IMR-90 (cell line): Measurements from ENCODE around the gene CARMIL1. TPM values are rescaled to one million over a fixed set of nuclear protein-coding genes. Genes with fewer than 3 reads are reported as not detected.

Experiments used
- ATAC-seq: fragments of 200-7000 bp; cut with Tn5 transposase; 2 replicates; pipeline ENCODE4 v1.9.1; 2020; ENCODE audit warnings: low read depth, mild to moderate bottlenecking, moderate library complexity
- BruUV-seq: library from RNA; stranded (reverse); fragments of 400-500 nt; replicated peaks from 2 replicates; lab custom pipeline; 2021; lab: Mats Ljungman, UMichigan
- CTCF ChIA-PET: fragments of 300-600 bp; formaldehyde crosslinking; extraction: SDS; loops from one replicate; lab custom pipeline; 2021; ENCODE audit warnings: antibody characterized with exemption; lab: Yijun Ruan, JAX
- POLR2A ChIA-PET: fragments of 300-600 bp; sonication (Branson Sonifier 250); formaldehyde crosslinking; loops from one replicate; lab custom pipeline; 2022; ENCODE audit warnings: antibody characterized with exemption; ENCODE audit not compliant: unreplicated experiment; lab: Charles Lee
- DNase-seq: peaks from one replicate; pipeline ENCODE4 v3.0.0; 2013
- H2AFZ ChIP-seq: replicated peaks from 2 replicates; pipeline ENCODE3; 2013; ENCODE audit warnings: low read length, mild to moderate bottlenecking; ENCODE audit not compliant: poor library complexity
- H2AK5ac ChIP-seq: 2 replicates; pipeline ENCODE4 v1.6.1; 2013; ENCODE audit warnings: low read depth, low read length, inconsistent platforms
- H2AK9ac ChIP-seq: replicated peaks from 2 replicates; pipeline ENCODE3; 2013; ENCODE audit warnings: mild to moderate bottlenecking, low read depth, low read length, moderate library complexity; ENCODE audit not compliant: poor library complexity
- H2BK120ac ChIP-seq: 2 replicates; pipeline ENCODE4 v1.6.1; 2013; ENCODE audit warnings: low read depth, low read length, inconsistent platforms
- H2BK15ac ChIP-seq: 3 replicates; pipeline ENCODE4 v1.6.1; 2013; ENCODE audit warnings: low read depth, low read length, inconsistent platforms
- H2BK20ac ChIP-seq: 2 replicates; pipeline ENCODE4 v1.6.1; 2013; ENCODE audit warnings: low read depth, mild to moderate bottlenecking, inconsistent platforms, low read length, moderate library complexity
- H2BK5ac ChIP-seq: 2 replicates; pipeline ENCODE4 v1.6.1; 2013; ENCODE audit warnings: mild to moderate bottlenecking, low read depth, low read length, inconsistent platforms; ENCODE audit not compliant: poor library complexity, severe bottlenecking
- H3K14ac ChIP-seq: replicated peaks from 2 replicates; pipeline ENCODE4 v1.6.1; 2013; ENCODE audit warnings: low read depth, low read length, inconsistent platforms
- H3K18ac ChIP-seq: 2 replicates; pipeline ENCODE4 v1.6.1; 2013; ENCODE audit warnings: low read depth, low read length, control low read depth
- H3K23ac ChIP-seq: 2 replicates; pipeline ENCODE4 v1.6.1; 2013; ENCODE audit warnings: low read depth, low read length, inconsistent platforms
- H3K27ac ChIP-seq: 2 replicates; pipeline ENCODE4 v1.5.1; 2013; ENCODE audit warnings: mild to moderate bottlenecking, control low read depth, low read length; ENCODE audit not compliant: insufficient read depth
- H3K27me3 ChIP-seq: 2 replicates; pipeline ENCODE4 v1.6.1; 2013; ENCODE audit warnings: low read length; ENCODE audit not compliant: control insufficient read depth, insufficient read depth
- H3K36me3 ChIP-seq: 2 replicates; pipeline ENCODE4 v1.6.1; 2013; ENCODE audit warnings: low read length, mixed read lengths; ENCODE audit not compliant: control insufficient read depth, insufficient read depth
- H3K4ac ChIP-seq: 2 replicates; pipeline ENCODE4 v1.6.1; 2013; ENCODE audit warnings: low read depth, low read length, inconsistent platforms
- H3K4me1 ChIP-seq: 2 replicates; pipeline ENCODE4 v1.6.1; 2013; ENCODE audit warnings: low read length, mixed read lengths; ENCODE audit not compliant: control insufficient read depth, insufficient read depth
- H3K4me2 ChIP-seq: 2 replicates; pipeline ENCODE4 v1.6.1; 2013; ENCODE audit warnings: low read depth, mild to moderate bottlenecking, control low read depth, low read length, moderate library complexity
- H3K4me3 ChIP-seq: 2 replicates; pipeline ENCODE4 v1.5.1; 2013; ENCODE audit warnings: low read depth, mild to moderate bottlenecking, control low read depth, low read length, moderate library complexity; ENCODE audit not compliant: insufficient read depth
- H3K56ac ChIP-seq: 2 replicates; pipeline ENCODE4 v1.6.1; 2013; ENCODE audit warnings: low read length, inconsistent platforms; ENCODE audit not compliant: insufficient read depth; ENCODE audit errors: extremely low read depth
- H3K79me1 ChIP-seq, 2 experiments: 2 replicates each; pipeline ENCODE4 v1.6.1; 2013; ENCODE audit warnings: low read length in 2 of 2, inconsistent platforms in 1 of 2, low read depth in 1 of 2
- H3K9ac ChIP-seq: 2 replicates; pipeline ENCODE4 v1.6.1; 2013; ENCODE audit warnings: low read depth, low read length, control low read depth
- H3K9me1 ChIP-seq: 2 replicates; pipeline ENCODE4 v1.6.1; 2013; ENCODE audit warnings: low read length, inconsistent platforms; ENCODE audit not compliant: insufficient read depth
- H3K9me3 ChIP-seq: 2 replicates; pipeline ENCODE4 v1.6.1; 2013; ENCODE audit warnings: low read length; ENCODE audit not compliant: control insufficient read depth, insufficient read depth
- H4K20me1 ChIP-seq: 2 replicates; pipeline ENCODE4 v1.6.1; 2013; ENCODE audit warnings: low read length, inconsistent platforms; ENCODE audit not compliant: insufficient read depth
- H4K5ac ChIP-seq: 2 replicates; pipeline ENCODE4 v1.6.1; 2013; ENCODE audit warnings: mild to moderate bottlenecking, low read depth, low read length, control low read depth
- H4K8ac ChIP-seq, 2 experiments: 2 replicates each; pipeline ENCODE4 v1.6.1; 2013; ENCODE audit warnings: low read depth in 2 of 2, low read length in 2 of 2, control low read depth in 1 of 2, inconsistent platforms in 1 of 2
- H4K91ac ChIP-seq: 2 replicates; pipeline ENCODE4 v1.6.1; 2013; ENCODE audit warnings: low read depth, low read length, inconsistent platforms; ENCODE audit not compliant: insufficient read depth
- BHLHE40 ChIP-seq: fragments of 150-350 bp; IDR thresholded peaks from 2 replicates; pipeline ENCODE4 v1.6.1; 2016; ENCODE audit warnings: mild to moderate bottlenecking, low read depth, low read length
- CHD1 ChIP-seq: IDR thresholded peaks from 2 replicates; pipeline ENCODE4 v1.6.1; 2012; ENCODE audit warnings: low read depth, low read length, improper control_type of control experiment
- FOS ChIP-seq: fragments of 150-350 bp; IDR thresholded peaks from 2 replicates; pipeline ENCODE4 v1.6.1; 2016; ENCODE audit warnings: low read depth, low read length
- MAZ ChIP-seq: IDR thresholded peaks from 2 replicates; pipeline ENCODE4 v1.6.1; 2012; ENCODE audit warnings: low read depth, mild to moderate bottlenecking, low read length, improper control_type of control experiment, moderate library complexity, borderline replicate concordance
- RCOR1 ChIP-seq: IDR thresholded peaks from 2 replicates; pipeline ENCODE4 v1.6.1; 2012; ENCODE audit warnings: mild to moderate bottlenecking, low read length, improper control_type of control experiment; ENCODE audit not compliant: insufficient replicate concordance
- RFX5 ChIP-seq: IDR thresholded peaks from 2 replicates; pipeline ENCODE4 v1.8.0; 2012; ENCODE audit warnings: low read depth, mild to moderate bottlenecking, low read length, moderate library complexity
- SMC3 ChIP-seq: fragments of 150-350 bp; IDR thresholded peaks from 2 replicates; pipeline ENCODE4 v1.6.1; 2016; ENCODE audit warnings: low read depth, mild to moderate bottlenecking, antibody characterized with exemption, low read length, moderate library complexity
- WGBS, 2 experiments: methylation state at CpG; one replicate each; pipeline versions ENCODE4 v1.1.5 to v1.1.7; 2013; ENCODE audit warnings: missing lambda C conversion rate in 2 of 2; ENCODE audit not compliant: insufficient read length in 1 of 2; ENCODE audit errors: extremely low coverage in 2 of 2; 5-methylcytosine and 5-hydroxymethylcytosine counted together
- dilution Hi-C: fragments of 300-500 bp; cut with HindIII; formaldehyde crosslinking; loops from one replicate; pipeline ENCODE4 v1.14.3; 2018; ENCODE audit warnings: low sequenced_read_pairs; ENCODE audit not compliant: unreplicated experiment
- in situ Hi-C: fragments of 300-500 bp; cut with MboI; formaldehyde crosslinking; loops from 3 replicates; pipeline ENCODE4 v1.14.3; 2019; ENCODE audit warnings: low sequenced_read_pairs, inconsistent platforms, mixed read lengths
- intact Hi-C: fragments of 100-400 bp; cut with micrococcal nuclease; formaldehyde crosslinking; loops from 2 replicates; pipeline ENCODE4 v1.10.0; 2022
- polyA plus RNA-seq, 3 experiments: library from polyadenylated mRNA; depleted of rRNA; stranded (reverse); fragments of >200 nt; gene quantifications; 2 replicates each; pipeline ENCODE4 v1.2.3, GENCODE V29; 2012; ENCODE audit warnings: low replicate concordance in 1 of 3
- total RNA-seq: library from RNA; depleted of rRNA; stranded (reverse); fragments of >200 nt; gene quantifications from 2 replicates; pipeline ENCODE4 v1.2.3, GENCODE V29; 2012
- TF ChIP-seq, protein P1 (sequence below): fragments of 150-350 bp; IDR thresholded peaks from 2 replicates; pipeline ENCODE4 v1.6.1; 2016; ENCODE audit warnings: low read depth, mild to moderate bottlenecking, low read length, moderate library complexity, borderline replicate concordance

The CARMIL1 gene
- total and polyA plus RNA-seq, 2 of the 4 experiments (the other 2 are of a cell fraction), result 1.3 to 2.9 TPM

DNA sequence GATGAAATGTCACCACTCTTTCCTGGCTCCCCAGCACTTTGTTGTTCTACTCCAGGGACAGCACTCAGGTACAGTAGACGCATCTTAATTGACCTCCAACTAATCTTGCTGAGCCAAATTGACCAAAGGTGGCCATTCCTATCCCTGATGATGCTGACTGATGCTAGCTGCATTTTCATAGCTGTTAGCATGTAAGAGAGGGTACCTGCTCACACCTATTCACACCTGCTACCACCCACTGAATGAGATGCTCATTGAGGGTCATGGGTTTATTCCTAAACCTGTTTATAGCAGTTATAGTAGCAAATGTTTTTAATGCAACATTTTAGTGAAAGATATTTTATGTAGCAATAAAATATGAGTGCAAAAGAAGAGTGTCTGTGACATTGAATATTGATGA is 145.1 kb downstream of the CARMIL1 start:
- Histone ChIP-seq H4K20me1 (no peaks in the 10 kb centered on the region), H2BK5ac (no peak overlapping the region), H3K14ac (no peak overlapping the region), H2BK20ac (no peak overlapping the region), H2AK5ac (no peak overlapping the region), H4K5ac (no peak overlapping the region), H4K8ac (no peak overlapping the region), H3K56ac (no peak overlapping the region), H3K23ac (no peak overlapping the region), H2AFZ (no peak overlapping the region), H3K9me1 (no peaks in the 10 kb centered on the region), H3K18ac (no peak overlapping the region), H2BK120ac (no peak overlapping the region), H3K4me1 (no peaks in the 10 kb centered on the region), H3K4me2 (no peak overlapping the region), H3K9me3 (no peaks in the 10 kb centered on the region), H2AK9ac (no peak overlapping the region), H3K79me1 (no peaks in the 10 kb centered on the region), H4K91ac (no peak overlapping the region), H2BK15ac (no peak overlapping the region), H3K27me3 (no peaks in the 10 kb centered on the region), H3K27ac (no peak overlapping the region), H3K4me3 (no peak overlapping the region), H3K9ac (no peak overlapping the region), H3K36me3 (no peaks in the 10 kb centered on the region), H3K4ac (no peak overlapping the region)
- intact Hi-C loops (no loop called here), dilution Hi-C loops (no loop called here), in situ Hi-C loops (no loop called here)
- ATAC-seq, result no peak
- DNase-seq, result no peak
- WGBS, 2 experiments, result no CpG with 5 or more reads among the region's 1 CpG
- POLR2A ChIA-PET, result no interaction called here
- no TSS peak for BruUV-seq
- TF ChIP-seq RFX5 (no peak), RCOR1 (no peak), MAZ (no peak), FOS (no peak), BHLHE40 (no peak), SMC3 (no peak), CHD1 (no peak)
- TF ChIP-seq, protein P1, sequence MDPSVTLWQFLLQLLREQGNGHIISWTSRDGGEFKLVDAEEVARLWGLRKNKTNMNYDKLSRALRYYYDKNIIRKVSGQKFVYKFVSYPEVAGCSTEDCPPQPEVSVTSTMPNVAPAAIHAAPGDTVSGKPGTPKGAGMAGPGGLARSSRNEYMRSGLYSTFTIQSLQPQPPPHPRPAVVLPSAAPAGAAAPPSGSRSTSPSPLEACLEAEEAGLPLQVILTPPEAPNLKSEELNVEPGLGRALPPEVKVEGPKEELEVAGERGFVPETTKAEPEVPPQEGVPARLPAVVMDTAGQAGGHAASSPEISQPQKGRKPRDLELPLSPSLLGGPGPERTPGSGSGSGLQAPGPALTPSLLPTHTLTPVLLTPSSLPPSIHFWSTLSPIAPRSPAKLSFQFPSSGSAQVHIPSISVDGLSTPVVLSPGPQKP, result no peak
- CTCF ChIA-PET, result no interaction called here
